Stimulated activated CD8-positive, alpha-beta memory T cell treated with anti-CD3 and anti-CD28 coated beads, Interleukin-4, amount 100 ng/mL, for 24 hours (primary cell): Measurements from ENCODE around the gene GIPR.
A peak's percentile ranks its signal among the peaks of the same experiment; 100 is the strongest.
"Not testable (repeated sequence)": the region's sequence is repeated elsewhere in the genome, so short reads cannot be mapped to it uniquely, and the experiment has no call there.

ENCODE experiments used
- DNase-seq: peaks from one replicate; pipeline ENCODE4 v3.0.0-alpha.2; 2020; ENCODE audit warnings: low read depth

The GIPR gene

GRCh38 chr19:45692187-45693105, 24.4 kb downstream of the GIPR start, which contains the start of gene QPCTL:
QPCTL (plus strand) TSS chr19:45692666; CDS start chr19:45692704, 38 bp downstream.
- peak; percentile 95 for DNase-seq

- peak; percentile 68 for DNase-seq
These were observed 25.2 kb downstream of the GIPR start for GRCh38 chr19:45693106-45693788.

GRCh38 chr19:45701676-45702075, 33.7 kb downstream of the GIPR start:
- no peak for DNase-seq

- no peak for DNase-seq
These were observed 37.1 kb downstream of the GIPR start for GRCh38 chr19:45705115-45705514.

DNA sequence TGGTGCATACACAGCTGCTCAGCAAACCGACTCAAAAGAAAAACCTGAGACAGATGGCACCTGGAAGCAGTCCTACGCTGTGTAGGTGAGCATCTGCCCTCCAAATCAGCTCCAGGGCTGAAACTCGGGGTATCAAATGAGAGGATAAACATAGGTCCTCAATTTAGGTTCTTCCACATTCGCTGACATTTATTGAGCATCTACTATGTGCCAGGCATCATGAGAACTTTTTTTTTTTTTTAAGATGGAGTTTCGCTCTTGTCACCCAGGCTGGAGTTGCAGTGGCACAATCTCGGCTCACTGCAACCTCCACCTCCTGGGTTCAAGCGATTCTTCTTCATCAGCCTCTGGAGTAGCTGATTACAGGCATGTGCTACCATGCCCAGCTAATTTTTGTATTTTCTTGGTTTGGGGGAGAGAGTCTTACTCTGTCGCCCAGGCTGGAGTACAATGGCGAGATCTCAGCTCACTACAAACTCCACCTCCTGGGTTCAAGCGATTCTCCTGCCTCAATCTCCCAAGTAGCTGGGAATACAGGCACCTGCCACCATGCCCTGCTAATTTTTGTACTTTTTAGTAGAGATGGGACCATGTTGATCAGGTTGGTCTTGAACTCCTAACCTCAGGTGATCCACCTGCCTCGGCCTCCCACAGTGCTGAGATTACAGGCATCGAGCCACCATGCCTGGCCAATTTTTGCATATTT, 37.8 kb downstream of the GIPR start:
- no peak for DNase-seq

GRCh38 chr19:45710356-45711130, 42.5 kb downstream of the GIPR start:
- DNase-seq = no peak

DNA sequence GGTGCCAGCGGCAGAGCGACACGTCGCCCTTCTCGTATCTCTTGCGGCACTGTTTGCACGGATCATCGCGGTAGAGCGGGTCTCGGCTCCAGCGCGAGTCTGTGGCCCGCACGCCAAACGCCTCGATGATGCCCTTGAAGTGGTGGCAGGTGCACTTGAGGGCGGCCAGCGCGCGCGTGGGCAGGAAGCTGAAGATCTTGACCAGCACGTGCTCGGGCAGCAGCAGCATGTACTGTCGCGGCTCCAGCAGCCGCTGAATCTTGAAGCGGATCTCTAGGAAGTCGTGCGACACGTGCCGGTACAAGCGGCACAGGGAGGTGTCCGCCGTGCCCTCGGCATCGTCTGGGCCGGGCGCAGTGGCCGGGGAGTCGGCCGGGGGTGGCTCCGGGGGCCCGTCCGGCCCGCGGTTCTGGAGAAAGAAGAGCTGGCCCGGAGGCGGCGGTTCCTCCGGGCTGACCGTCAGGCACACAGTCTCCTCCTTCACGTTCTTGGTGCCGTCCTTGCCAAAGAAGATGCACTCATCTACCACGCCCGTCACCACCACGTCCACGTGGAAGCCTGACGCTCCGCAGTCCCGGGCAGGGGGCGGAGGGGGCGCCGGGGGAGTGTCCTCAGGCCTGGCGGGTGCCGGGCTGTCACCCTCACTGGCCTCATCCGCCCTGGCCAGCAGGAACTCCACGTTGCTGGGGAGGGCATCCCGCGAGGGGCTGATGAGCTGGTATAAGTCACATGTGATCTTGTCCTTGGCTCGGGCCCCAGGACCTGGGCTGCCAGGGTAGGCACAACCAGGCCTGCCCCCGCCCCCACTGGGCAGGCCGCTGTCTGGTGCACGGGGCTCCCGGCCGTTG, 44.1 kb downstream of the GIPR start:
- DNase-seq = no peak

- no peak for DNase-seq
These were observed 44.7 kb downstream of the GIPR start for GRCh38 chr19:45712699-45713067.

DNA sequence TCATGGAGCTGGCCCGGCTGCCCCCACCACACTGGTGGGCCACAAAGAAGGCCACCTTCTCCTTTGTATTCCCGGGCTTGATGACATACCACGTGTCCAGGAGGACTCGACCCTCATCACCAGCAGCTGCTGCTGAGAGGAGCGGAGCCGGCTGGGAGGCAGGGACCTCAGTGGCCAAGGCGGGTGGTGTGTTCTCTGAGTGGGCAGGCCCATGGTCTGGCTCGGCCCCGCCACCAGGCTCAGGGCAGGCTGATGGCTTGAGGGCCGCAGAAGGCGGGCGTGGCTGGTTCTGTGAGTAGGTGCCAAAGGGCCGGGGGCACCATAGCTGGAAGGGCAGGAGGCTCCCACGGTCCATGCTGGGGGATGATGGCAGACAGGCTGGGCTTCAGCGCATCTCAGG, 45.1 kb downstream of the GIPR start:
- no peak for DNase-seq

DNA sequence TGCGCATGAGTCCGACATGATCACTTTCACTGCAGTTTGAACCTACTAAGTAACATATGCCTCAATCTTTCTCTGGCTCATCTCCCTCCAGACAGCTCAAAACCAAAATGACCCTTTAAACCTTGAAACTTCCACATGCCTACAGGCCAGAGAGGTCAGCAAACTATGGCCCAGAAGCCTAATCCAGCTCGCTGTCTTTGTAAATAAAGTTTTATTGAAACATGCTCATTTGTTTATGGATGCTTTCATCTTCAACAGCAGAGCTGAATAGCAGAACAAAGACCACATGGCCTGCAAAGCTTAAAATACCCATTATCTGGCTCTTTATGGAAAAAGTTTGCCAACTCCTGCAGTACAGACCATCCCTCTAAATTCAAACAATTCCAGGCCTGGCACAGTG, 47.1 kb downstream of the GIPR start:
- no peak for DNase-seq

DNA sequence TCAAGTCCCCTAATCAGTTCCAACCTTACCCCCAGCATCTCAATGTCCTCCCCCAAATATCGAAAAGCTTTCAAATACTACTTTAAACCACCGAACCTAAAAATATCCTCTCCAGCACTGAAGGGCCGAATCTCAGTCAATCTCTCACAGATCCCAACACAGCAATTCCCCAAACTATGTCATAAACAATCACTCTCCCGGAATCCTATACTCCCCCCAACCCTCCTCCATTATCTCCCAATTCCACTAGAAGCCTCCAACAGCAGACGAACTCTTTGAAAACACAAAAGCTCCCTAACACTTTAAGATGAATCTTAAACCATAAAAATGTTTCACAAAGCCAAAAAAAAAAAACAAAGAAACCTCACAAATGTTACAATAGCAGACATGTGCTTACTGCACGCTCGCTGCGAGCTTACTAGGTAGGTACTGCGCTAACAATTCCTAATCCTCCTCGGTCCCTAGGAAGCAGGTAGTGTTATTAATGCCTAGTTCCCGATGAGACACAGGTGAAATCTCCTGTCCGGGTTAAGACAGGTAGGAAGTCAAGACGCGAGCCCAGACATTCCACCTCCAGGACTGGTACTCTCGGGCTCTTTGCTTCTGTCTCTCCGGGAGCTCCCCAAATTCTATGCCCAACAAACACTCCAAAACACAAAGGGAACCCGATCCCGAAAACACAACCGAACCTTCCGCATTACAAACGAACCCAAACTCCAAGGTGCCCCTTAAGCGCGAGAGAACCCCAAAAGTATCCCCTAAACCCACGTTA, 48.5 kb downstream of the GIPR start:
- DNase-seq = no peak

- DNase-seq = peak; percentile 96
These were observed 49.3 kb downstream of the GIPR start for GRCh38 chr19:45717131-45717982.

GRCh38 chr19:45717983-45718650, 50.1 kb downstream of the GIPR start:
- DNase-seq = no peak

GRCh38 chr19:45720065-45720464, 52.0 kb downstream of the GIPR start:
- not testable (repeated sequence) for DNase-seq

DNA sequence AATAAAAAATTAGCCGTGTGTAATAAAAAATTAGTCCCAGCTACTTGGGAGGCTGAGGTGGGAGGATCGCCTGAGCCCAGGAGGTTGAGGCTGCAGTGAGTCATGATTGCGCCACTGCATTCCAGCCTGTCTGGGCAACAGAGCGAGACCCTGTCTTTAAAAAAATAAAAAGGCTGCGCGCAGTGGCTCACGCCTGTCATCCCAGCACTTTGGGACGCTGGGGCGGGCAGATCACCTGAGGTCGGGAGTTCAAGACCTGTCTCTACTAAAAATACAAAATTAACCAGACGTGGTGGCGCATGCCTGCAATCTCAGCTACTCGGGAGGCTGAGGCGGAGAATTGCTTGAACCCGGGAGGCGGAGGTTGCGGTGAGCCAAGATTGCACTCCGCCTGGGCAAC, 60.7 kb downstream of the GIPR start:
- DNase-seq = not testable (repeated sequence)

GRCh38 chr19:45729800-45730290, 61.8 kb downstream of the GIPR start:
- DNase-seq = no peak

- DNase-seq = peak; percentile 89
These were observed 62.6 kb downstream of the GIPR start, which contains the start of gene FBXO46 for GRCh38 chr19:45730368-45731288. FBXO46 (minus strand) TSS chr19:45730896; CDS start chr19:45713495, 17,401 bp downstream.
